ENCODE measurements around the gene SGMS1. TPM values are rescaled to one million over a fixed set of nuclear protein-coding genes. Genes with fewer than 3 reads are reported as not detected.
A peak's percentile ranks its signal among the peaks of the same experiment; 100 is the strongest.

Gene SGMS1
- total RNA-seq, 4 donors from 2014 or later, result 107 to 234 (median 134) TPM

GRCh38 chr10:50398381-50398780, 225.4 kb downstream of the SGMS1 start:
- 12 to 15% methylated on average over 2 of the region's 2 CpGs for WGBS, 2 donors
- no peak for DNase-seq (ENCODE audit: low spot score in 2 of 2)

DNA sequence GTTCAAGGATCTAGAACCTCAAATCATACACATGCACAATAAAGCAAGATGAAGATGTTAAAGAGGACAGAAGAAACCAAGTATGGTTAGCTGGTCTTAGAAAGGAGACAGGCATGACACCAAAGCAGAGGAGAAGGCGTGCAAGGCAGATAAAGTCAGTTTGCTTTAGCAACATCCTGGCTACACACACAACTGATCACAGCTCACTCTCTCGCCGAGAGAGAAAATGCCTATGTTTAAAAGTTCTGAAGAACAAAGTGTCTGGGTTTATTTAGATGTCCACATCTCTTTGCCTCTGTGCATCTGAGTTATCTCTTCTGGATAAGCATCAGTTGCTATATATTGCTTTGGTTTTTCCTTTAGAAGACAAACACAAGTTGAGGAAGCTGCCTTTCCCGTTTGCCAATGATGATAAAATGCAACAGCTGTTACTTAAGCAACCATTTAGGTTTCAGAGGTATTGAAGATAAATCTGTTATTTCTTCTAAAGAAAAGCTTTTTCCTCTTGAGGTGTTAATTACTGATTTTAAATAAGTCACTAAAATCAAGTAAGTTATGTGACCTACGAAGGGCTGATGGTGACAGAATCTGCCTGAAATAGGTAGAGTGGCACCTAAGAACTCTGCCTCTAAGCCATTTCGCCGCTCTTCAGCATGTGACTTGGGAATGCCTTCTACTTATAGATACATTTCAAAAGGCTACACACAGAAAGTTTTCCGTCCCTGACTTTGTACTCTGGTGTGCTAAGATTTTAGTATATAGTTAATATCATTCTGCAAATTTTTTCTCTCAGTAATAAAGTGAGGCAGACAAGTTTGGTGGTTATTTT, 226.2 kb downstream of the SGMS1 start:
- H3K27ac ChIP-seq, result no peak overlapping the region
- WGBS, 2 donors, result 82 to 89% methylated on average over 8 of the region's 8 CpGs
- no peaks in the 10 kb centered on the region for H3K36me3 ChIP-seq
- H3K9me3 ChIP-seq, result no peaks in the 10 kb centered on the region
- no peak for DNase-seq (ENCODE audit: low spot score in 2 of 2)
- TF ChIP-seq EP300 (IDR thresholded peaks at IDR 0.05), result no peak
- no peak for TF ChIP-seq POLR2A (IDR thresholded peaks at IDR 0.05)
- no peak for TF ChIP-seq CTCF (IDR thresholded peaks at IDR 0.05)
- peaks cover 0 to 51% (median 17%) of the 10 kb centered on the region in 4 donors for H3K4me1 ChIP-seq
- no peaks in the 10 kb centered on the region for H3K27me3 ChIP-seq
- no peak overlapping the region for H3K4me3 ChIP-seq

More at GRCh38 chr10:50398381-50398780, 225.4 kb downstream of the SGMS1 start:
- Histone ChIP-seq H3K4me3 (no peak overlapping the region), H3K4me1 (peaks cover 0 to 54% (median 17%) of the 10 kb centered on the region in 4 donors), H3K9me3 (no peaks in the 10 kb centered on the region), H3K27ac (peak overlapping the region in 1 of 4 donors; percentile 30), H3K27me3 (no peaks in the 10 kb centered on the region), H3K36me3 (no peaks in the 10 kb centered on the region)
- TF ChIP-seq EP300 (IDR thresholded peaks at IDR 0.05), result no peak

DNA sequence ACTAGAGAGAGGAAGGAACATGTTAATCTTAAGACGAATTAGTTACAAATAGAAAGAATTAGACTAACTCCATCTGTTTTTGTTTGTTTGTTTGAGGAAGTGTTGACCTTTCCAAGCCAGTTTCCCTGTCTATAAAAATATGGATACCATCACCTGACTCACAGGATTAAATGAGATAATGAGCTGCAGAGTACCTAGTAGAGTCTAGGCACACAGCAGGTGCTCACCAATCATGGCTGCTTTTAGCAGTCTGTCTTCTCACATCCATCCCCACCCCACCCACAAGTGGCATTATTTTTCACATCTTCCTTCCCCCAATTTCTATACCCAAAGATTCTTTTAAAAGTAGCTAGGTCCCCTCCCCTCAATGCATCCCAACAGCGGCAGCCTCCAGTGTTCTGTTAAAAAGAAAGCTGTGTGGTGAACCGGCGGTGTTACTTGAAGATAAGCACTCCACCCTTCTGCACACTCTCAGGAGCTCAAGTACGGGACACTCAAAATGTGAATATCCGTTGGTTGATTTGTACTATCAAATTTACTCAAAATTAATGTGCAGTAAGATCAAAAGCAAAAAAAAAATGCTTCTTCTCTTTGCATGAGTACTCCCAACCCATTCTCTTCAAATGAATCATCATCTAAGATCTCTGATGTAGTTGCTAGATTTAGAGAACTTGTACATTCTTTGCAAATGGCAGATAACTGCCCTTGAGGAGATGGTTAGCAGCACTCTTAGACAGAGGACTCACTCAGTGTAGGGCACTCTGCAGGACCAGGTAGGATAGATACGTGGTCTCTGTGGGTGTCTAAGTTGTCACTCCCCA, 227.1 kb downstream of the SGMS1 start:
- Histone ChIP-seq H3K9me3 (no peaks in the 10 kb centered on the region), H3K27ac (no peak overlapping the region), H3K4me3 (no peak overlapping the region), H3K4me1 (peaks cover 0 to 51% (median 17%) of the 10 kb centered on the region in 4 donors), H3K36me3 (no peaks in the 10 kb centered on the region), H3K27me3 (no peaks in the 10 kb centered on the region)
- 87 to 90% methylated on average over 7 of the region's 7 CpGs for WGBS, 2 donors
- no peak for DNase-seq (ENCODE audit: low spot score in 2 of 2)
- no peak for TF ChIP-seq POLR2A (IDR thresholded peaks at IDR 0.05)
- TF ChIP-seq CTCF (IDR thresholded peaks at IDR 0.05), result no peak
- no peak for TF ChIP-seq EP300 (IDR thresholded peaks at IDR 0.05)

DNA sequence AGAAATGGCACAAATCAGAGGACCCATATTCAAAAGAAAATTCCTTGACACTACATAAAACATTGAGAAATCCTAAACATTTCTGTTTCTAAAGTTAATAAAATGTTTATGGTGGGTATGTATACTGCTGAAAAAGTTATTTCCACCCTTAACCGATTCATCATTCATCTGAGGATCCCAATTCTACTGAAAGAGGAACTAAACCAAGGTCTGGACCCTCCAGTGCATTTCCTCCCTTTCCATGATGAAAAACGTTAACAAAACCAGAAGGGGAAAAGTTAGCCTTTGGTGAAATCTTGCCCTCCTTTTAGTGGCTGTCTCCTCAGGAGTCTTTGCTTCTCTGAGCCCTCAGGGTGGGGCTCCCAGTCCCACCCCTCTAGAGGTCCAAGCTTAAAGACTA, 227.9 kb downstream of the SGMS1 start:
- Histone ChIP-seq H3K9me3 (no peaks in the 10 kb centered on the region), H3K4me1 (peaks cover 0 to 53% (median 17%) of the 10 kb centered on the region in 4 donors), H3K4me3 (no peak overlapping the region), H3K27me3 (no peaks in the 10 kb centered on the region), H3K36me3 (peaks cover 0 to 2% (median 0%) of the 10 kb centered on the region in 3 donors), H3K27ac (no peak overlapping the region)
- TF ChIP-seq CTCF (IDR thresholded peaks at IDR 0.05), result no peak
- TF ChIP-seq EP300 (IDR thresholded peaks at IDR 0.05), result no peak
- TF ChIP-seq POLR2A (IDR thresholded peaks at IDR 0.05), result no peak
- no peak for DNase-seq (ENCODE audit: low spot score in 2 of 2)
- WGBS, 2 donors, result 75 to 83% methylated on average over 2 of the region's 2 CpGs

GRCh38 chr10:50395271-50395670, 228.5 kb downstream of the SGMS1 start:
- Histone ChIP-seq H3K27ac (no peak overlapping the region), H3K4me3 (no peak overlapping the region), H3K27me3 (no peaks in the 10 kb centered on the region), H3K4me1 (peaks cover 0 to 58% (median 20%) of the 10 kb centered on the region in 4 donors), H3K9me3 (no peaks in the 10 kb centered on the region), H3K36me3 (peaks cover 0 to 6% (median 0%) of the 10 kb centered on the region in 3 donors)
- DNase-seq (ENCODE audit: low spot score in 2 of 2), result peak in 1 of 2 donors; percentile 34
- WGBS, 2 donors, result 84 to 92% methylated on average over 1 of the region's 1 CpG
- TF ChIP-seq POLR2A (IDR thresholded peaks at IDR 0.05), result no peak
- peak in 1 of 2 donors; percentile 66 for TF ChIP-seq EP300 (IDR thresholded peaks at IDR 0.05)
